Endometrium (tissue), 2 donors: ENCODE results near the gene PRR33.

Source experiments
- FAIRE-seq: peaks from 2 replicates; lab custom pipeline; 2012; peaks lifted over from hg19 to GRCh38; lab: Jason Lieb, UNC
- donor health status: control.
- donor health status: control.

The PRR33 gene

DNA sequence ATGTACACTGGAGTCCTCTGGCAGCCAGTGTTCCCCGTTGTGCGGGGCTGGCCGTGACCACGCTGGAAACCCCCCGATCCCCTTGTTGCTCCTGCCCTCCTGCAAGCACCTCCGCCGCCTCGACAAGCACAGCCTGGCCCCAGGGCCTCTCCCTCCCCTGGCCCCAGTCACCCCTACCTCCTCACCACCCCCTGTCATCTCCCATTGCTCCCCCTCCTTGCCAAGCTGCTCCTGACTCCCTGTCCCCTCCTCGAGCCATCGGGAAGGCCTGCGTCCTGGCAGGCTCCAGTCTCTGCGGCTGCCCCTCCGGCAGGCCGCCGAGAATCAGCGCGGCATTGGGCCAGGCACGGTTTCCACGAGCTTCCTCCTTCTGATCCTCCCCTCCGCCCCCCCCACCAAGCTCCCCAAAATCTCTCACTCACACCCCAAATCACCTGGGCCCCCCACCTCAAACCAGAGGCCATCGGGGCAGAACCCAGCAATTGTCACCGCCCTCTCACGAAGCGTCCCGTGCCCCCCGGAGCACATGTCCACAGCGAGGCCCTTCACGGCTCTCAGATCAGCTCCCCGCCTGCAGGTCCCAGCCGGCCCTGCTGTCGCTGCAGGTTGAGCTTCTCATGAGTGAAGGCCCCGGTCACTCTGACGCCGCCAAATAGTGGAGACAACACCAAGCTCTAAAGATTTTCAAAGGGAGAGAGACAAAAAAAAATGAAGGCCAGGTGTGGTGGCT lies 44.5 kb downstream of the PRR33 start:
- FAIRE-seq = no peak

DNA sequence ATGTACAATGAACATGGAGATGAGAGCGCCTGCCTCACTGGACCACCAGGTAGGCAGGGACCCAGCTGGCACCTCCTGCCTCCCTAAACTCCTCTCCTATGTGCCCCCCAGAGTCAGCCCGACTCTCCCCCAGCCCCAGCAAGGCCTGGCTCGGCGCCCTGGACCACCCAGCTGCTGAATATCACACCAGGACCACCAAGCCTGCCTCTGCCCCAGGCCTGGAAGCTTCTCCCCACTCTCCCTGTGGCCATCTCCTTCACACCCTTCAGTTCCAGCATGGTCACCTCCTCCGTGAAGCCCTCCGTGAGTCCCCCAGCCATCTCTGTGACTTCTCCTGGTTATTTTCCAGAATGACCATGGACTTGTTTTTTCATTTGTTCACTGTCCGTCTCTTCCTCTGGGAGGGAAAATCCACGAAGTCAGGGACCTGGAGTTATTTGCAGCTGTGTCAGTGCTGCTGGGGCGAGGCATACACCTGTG lies 45.2 kb downstream of the PRR33 start:
- FAIRE-seq = no peak

DNA sequence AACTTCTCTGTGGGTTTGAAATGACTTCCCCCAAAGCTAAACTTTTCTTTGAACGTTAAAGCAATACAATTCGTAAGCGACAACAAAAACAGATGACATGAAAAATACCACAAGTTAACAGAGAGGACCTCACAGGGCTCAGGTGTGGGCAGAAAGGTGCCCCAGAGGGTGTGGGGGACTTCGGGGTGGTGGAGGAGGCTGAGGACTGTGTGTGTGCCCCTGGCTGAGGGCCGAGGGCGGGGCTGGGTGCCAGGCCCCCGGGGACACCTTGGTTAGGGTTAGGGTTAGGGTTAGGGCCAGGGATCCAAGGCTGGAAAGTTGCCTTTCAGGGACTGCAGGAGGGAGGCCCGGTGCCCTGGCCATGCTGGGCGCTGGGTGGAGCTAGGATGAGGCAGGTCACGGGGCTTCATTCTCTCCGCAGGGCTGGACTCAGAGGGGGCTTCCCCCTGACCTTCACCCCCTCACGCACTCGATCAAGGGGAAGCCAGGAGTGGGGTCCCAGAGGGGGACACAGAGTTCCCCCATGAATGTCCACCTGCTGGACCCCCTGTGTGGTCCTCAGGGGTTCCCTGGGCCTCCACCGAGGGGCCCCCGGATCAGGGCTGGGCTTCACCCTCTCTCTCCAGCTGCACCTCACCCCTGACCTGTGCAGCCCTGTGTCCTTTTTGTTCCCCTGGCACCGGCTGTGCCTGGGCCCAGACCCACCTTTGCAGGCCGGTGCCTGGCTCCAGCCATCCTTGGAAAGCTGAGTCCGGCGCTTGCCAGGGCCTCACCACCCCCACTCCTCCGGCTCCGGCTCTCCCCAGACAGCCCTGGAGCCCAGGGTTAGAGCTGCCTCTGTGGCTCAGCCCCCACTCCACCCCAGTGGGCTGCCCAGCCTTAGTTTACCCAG lies 45.9 kb downstream of the PRR33 start:
- no peak for FAIRE-seq

DNA sequence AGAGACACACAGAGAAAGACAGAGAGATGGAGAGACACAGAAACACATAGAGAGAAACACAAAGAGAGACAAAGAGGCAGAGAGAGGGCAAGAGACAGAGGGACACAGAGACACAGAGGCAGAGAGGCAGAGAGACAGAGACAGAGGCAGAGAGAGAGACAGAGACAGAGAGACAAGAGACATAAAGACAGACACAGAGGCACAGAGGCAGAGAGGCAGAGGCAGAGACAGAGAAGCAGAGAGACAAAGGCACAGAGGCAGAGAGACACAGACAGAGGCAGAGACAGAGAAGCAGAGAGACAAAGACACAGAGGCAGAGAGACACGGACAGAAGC lies 46.6 kb downstream of the PRR33 start:
- FAIRE-seq = no peak

DNA sequence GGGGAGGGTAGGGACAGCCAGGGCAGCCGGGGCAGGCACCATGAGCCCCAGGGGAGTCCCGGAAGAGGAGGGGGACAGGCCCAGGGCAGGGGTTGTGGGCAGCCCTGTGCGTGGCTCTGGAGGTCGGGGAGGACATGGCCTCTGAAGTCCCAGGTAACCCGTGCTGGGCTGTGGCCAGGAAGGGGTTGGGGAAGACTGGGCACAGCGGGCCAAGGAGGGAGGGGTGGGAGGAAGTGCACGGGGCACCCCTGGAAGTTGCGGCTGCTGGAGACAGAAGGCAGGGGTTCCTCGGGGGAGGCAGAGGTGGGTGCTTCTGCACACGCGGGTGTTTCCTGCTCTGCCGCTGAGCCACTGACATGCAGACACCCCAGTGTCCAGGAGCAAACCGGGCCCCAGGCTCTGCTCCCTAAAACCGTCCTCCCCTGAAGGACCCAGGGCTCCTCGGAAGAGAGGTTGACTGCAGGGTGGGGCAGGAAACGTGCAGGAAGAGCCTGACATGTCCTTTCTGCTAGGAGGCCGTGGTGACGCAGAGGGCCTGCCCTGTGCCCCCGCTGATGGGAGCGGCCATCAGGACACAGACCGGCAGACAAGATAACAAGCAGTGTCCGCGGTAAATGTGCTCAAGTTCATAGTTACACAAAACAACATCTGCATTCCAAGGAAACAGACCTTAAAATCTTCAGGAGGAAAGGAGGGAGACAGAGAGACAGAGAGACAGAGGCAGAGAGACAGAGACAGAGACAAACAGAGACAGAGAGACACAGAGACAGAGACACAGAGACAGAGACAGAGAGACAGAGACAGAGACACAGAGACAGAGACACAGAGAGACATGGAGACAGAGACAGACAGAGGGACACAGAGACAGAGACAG lies 47.2 kb downstream of the PRR33 start:
- no peak for FAIRE-seq

DNA sequence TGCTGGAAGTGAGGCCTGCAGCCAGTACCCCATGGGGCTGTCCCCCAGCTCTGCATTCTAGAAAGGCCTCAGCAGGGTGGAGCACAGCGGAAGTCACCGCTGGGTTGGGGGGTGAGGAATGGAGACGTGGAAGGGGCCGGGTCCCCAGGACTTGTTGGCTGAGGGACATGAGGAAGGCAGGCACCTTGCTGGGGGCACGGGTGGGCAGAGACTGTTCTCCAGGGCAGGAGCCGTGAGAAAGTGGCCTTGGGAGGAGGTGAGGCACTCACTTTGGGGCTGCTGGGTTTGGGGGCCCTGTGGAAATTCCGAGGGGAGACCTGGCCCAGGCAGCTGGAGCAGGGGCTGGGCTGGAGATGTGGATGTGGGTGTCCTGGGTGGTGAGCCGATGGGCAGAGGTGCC lies 47.9 kb downstream of the PRR33 start:
- no peak for FAIRE-seq

DNA sequence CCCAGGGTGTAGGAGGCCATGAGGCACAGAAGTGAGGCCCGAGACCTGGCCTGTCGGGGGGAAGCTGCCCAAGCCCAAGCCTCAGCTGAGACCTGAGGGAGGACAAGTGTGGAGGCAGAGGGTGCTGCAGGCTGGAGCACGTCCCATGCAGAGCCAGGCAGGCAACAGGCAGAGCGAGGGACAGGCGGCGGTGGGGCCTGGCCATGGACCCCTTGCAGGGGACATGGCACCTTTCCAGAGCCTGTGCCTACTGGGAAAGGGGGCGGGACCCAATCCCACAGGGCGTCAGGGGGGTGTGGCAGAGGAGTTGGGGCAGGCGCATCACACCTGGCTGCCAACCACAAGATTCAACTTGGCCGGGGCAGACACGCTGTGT lies 48.6 kb downstream of the PRR33 start:
- no peak for FAIRE-seq

DNA sequence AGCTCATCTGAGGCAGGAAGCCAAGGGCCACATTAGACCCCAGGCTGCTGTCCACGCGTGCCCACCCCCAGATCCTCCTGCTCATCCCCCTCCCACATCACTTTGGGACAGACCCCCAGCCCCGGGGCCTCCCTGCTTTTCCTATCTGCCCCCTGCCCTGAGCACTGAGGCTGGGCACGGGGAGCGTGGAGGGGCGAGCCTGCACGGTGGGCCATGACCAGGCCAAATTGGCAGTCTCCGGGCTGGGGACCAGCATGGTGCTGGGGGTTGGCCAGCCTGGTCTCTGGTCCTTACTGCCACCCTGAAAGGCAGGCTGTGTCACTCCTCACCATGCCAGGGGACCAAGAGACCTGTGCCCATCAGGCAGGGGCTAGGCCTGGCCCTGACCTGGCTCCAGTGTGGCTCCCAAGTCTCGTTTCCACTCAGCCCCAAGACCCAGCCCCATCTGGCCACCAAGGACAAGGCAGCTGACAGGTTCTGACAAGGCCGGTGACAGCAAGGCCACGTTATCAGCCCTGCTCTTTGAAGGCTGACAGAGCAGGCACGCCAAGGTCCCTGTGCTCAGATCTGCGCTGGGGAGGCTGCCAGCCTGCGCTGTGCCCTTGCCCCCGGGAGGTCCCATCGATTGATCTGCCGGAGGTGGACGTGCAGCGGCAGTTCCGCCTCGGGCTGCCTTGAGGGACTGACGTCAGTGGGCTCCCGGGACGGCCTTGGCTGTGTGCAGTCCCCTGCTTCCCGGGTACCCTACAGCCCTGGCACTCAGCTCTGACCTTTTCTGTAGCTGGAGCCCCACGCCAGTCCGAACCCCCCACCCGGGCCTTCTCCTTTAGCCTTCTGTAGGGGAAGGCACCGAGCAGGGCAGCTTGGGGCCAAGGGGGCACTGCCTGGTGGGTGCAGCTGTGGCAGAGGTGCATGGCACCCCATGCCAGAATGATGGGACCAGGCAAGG lies 49.3 kb downstream of the PRR33 start:
- no peak for FAIRE-seq

DNA sequence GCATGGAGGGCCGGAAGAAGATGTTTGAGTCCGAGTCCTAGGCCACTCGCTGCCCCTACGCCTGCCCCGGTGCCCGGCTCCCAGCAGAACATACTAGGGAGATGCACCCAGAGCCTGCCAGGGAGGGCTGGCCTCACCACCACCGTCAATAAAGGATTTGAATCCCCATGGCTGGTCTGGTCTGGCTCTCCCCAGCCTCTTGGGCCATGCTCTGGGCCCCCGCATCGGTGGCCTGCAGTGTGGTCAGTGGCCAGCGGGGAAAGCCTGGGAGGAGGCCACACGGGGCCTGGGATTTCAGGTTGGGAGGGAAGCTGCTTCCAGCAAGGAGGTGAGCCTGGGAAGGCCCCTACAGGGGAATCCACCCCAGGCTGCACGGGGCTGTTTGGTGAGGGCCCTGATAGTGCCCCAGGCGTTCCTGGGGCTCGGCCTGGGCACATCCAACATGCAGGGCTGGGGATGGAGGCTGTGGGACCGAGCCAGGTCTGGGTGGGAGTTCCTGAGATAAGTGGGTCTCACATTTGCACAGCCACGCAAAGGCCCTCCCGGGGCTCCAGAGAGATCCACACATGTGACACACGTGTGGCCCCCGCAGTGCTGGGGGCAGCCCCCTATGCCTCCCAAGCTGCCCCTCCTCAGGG lies 50.1 kb downstream of the PRR33 start:
- no peak for FAIRE-seq

DNA sequence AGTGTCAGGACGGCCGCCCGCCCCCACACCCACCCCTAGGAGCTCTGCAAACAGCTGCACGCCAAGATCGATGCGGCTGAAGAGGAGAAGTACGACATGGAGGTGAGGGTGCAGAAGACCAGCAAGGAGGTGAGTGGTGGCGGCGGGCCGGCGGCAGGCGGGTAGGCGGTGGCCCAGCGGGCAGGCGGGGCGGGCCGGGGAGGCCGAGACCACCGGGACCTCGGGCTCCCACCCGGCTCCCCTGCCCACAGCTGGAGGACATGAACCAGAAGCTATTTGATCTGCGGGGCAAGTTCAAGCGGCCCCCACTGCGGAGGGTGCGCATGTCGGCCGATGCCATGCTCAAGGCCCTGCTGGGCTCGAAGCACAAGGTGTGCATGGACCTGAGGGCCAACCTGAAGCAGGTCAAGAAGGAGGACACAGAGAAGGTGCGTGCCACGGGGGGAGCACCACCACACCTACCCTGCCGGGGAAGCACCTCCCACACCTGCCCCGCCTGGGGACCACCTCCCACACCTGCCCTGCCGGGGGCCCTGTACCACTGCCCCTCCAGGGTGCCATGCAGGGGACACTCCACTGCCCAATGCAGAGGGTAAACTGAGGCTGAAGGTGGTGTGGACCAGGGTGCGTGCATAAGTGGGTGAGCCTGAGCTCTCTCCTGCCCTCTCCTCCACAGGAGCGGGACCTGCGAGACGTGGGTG lies 50.8 kb downstream of the PRR33 start:
- FAIRE-seq = no peak

DNA sequence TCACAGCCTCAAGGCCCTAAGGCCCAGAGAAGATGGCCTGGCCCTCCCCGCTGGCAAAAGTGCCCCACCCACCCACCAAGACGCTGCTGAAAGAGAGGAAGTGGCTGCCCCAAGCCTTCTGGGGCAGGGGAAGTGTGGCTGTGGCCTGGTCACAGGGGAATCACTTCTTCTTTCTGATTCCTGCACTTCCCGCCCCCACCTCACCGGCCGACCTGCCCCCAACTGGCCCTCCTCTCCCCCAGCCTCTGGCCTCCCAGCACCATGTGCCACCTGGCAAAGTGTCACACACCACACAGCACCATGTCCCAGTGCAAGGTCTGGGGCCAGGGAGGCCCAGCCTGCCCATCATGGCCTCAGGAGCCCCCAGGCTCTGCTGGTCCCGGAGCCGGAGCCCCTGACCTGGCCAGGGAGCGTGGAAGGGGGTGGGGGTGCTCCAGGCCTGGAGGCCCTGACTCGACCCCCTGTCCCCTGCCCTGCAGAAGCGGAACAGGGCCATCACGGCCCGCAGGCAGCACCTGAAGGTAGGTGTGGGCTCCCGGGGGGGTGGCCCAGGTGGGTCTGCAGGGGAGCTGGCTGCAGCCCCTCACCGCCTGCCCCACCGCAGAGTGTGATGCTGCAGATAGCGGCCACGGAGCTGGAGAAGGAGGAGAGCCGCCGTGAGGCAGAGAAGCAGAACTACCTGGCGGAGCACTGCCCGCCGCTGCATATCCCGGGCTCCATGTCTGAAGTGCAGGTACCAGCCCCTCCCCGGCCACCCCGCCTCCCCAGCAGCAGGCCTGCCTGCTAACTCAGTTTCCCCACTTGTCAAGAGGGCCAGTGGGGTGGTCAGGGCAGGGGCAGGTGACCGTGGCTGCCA lies 51.5 kb downstream of the PRR33 start:
- FAIRE-seq = no peak

DNA sequence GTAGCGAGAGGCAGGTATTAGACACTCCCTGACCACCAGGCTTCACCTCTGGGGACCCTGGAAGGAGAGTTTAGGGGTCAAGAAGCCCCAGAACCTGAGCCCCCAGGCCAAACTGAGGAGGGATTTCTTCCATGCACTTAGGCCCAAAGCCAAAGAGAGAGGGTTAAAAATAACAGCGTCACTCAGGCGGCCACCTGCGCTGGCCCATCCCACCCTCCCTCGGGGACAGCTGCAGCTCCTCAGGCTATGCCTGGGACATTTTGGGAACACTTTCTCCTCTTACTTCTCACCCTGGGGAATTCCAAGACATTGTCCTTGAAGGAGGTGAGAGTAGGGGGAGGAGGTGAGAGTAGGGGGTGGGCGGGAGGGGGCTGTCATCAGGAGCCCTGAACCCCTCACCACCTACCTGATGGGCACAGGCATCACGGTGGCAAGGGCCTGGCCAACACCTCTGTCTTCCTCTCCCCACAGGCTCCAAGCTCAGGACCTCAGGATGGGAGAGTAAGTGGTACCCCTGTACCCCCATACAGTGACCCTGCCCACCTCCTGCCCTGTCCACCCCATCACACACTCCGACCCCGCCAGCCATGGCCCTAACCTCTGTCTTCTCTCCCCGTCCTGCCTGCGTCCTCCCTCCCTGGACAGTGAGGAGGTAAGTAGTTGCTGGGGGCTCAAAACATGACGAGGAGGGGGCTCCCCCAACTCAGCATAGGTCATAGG lies 52.3 kb downstream of the PRR33 start:
- FAIRE-seq = no peak

DNA sequence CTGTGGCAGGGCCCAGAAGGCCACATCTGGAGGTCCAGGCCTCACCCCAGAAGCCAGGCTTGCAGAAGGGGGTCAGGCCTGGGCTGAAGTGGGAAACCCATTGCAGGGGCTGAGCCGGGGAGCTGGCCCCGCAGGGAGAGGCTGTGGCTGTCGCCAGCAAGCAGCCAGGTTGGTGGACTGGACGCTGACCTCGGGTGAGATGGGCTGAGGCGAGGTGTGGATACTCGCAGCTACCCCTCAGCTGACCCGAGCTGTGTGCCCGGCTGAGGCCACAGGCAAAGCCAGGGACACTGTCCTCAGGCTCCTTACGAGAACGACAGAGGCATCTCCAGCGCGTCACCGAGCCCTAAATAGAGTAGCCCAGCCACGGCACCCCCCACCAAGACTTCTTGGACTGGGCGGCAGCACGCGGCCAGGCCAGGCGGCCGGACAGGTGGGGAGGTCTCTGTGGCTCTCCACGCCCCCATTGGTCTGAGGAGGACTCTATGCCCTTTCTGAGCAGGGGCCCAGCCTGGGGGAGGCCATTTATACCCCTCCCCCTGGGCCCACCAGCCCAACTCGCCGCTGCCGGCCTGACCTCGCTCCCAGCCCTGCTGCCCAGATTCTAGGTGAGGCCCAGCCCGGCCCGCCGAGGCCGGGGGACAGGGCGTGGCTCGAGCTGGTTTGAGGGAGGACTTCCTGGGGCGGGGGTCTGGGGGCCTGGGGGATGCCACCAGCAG lies 53.1 kb downstream of the PRR33 start, which contains the start of gene TNNI2:
Gene TNNI2, plus strand, starts transcription at position 556 of the 719 bp plus-strand sequence. CDS start 716 bp downstream, outside the sequence.
- FAIRE-seq = no peak
